Neural progenitor cell (in vitro differentiated cells): ENCODE results near the gene DCX. TPM values are rescaled to one million over a fixed set of nuclear protein-coding genes. Genes with fewer than 3 reads are reported as not detected.

Source experiments
- DNase-seq: peaks from one replicate; pipeline ENCODE4 v3.0.0-alpha.2; 2016; ENCODE audit warnings: low spot score
- H2AFZ ChIP-seq: fragments of 200-600 bp; sonication (generic); replicated peaks from 2 replicates; pipeline ENCODE4 v1.6.1; 2016; ENCODE audit warnings: antibody characterized with exemption
- H3F3A ChIP-seq: fragments of 200-600 bp; sonication (generic); 2 replicates; pipeline ENCODE4 v1.6.1; 2016; ENCODE audit warnings: antibody characterized with exemption, low read depth
- H3K27ac ChIP-seq: fragments of 200-600 bp; sonication (generic); 2 replicates; pipeline ENCODE4 v1.5.1; 2016; ENCODE audit warnings: mild to moderate bottlenecking
- H3K27me3 ChIP-seq: fragments of 200-600 bp; sonication (generic); 2 replicates; pipeline ENCODE4 v1.6.1; 2016; ENCODE audit warnings: mild to moderate bottlenecking, moderate library complexity
- H3K36me3 ChIP-seq: fragments of 200-600 bp; sonication (generic); 2 replicates; pipeline ENCODE4 v1.5.1; 2016
- H3K4me1 ChIP-seq: fragments of 200-600 bp; sonication (generic); 2 replicates; pipeline ENCODE4 v1.6.1; 2016; ENCODE audit warnings: mixed run types
- H3K4me2 ChIP-seq: fragments of 200-600 bp; sonication (generic); 2 replicates; pipeline ENCODE4 v1.6.1; 2016
- H3K4me3 ChIP-seq: fragments of 200-600 bp; sonication (generic); 2 replicates; pipeline ENCODE4 v1.5.1; 2016
- H3K79me2 ChIP-seq: fragments of 200-600 bp; sonication (generic); 2 replicates; pipeline ENCODE4 v1.6.1; 2016; ENCODE audit warnings: low read depth
- H3K9ac ChIP-seq: fragments of 200-600 bp; sonication (generic); 2 replicates; pipeline ENCODE4 v1.6.1; 2016
- H3K9me3 ChIP-seq: fragments of 200-600 bp; sonication (generic); 2 replicates; pipeline ENCODE4 v1.5.1; 2016; ENCODE audit warnings: low read depth
- H4K20me1 ChIP-seq: fragments of 200-600 bp; sonication (generic); 2 replicates; pipeline ENCODE4 v1.6.1; 2016; ENCODE audit warnings: low read depth
- H3K27ac Mint-ChIP-seq: 3 replicates; pipeline ENCODE4 v1.8.0; 2021; ENCODE audit warnings: mixed read lengths
- H3K27me3 Mint-ChIP-seq: 2 replicates; pipeline ENCODE4 v1.8.0; 2022; ENCODE audit warnings: low read depth, mild to moderate bottlenecking, inconsistent platforms, moderate library complexity, mixed read lengths; ENCODE audit not compliant: insufficient read depth
- H3K36me3 Mint-ChIP-seq: 3 replicates; pipeline ENCODE4 v1.8.0; 2021; ENCODE audit warnings: mixed read lengths
- H3K4me1 Mint-ChIP-seq: 3 replicates; pipeline ENCODE4 v1.8.0; 2021; ENCODE audit warnings: mixed read lengths
- H3K4me3 Mint-ChIP-seq: 3 replicates; pipeline ENCODE4 v1.8.0; 2021; ENCODE audit warnings: mild to moderate bottlenecking, moderate library complexity, mixed read lengths
- H3K9me3 Mint-ChIP-seq: 3 replicates; pipeline ENCODE4 v1.8.0; 2020; ENCODE audit warnings: mixed read lengths
- EZH2 ChIP-seq: fragments of 200-600 bp; sonication (generic); IDR thresholded peaks from 2 replicates; pipeline ENCODE4 v1.6.1; 2017; ENCODE audit warnings: antibody characterized with exemption, mild to moderate bottlenecking, moderate library complexity
- EZH2phosphoT487 ChIP-seq: fragments of 200-600 bp; sonication (generic); IDR thresholded peaks from 2 replicates; pipeline ENCODE4 v1.6.1; 2017; ENCODE audit warnings: antibody characterized with exemption
- total RNA-seq: library from RNA; depleted of rRNA; stranded (reverse); fragments of >200 nt; gene quantifications from 2 replicates; pipeline ENCODE4 v1.2.3, GENCODE V29; 2015; ENCODE audit warnings: low replicate concordance
- TF ChIP-seq, protein P1 (sequence below): fragments of 200-600 bp; sonication (generic); IDR thresholded peaks from 2 replicates; pipeline ENCODE4 v1.5.1; 2017; ENCODE audit warnings: antibody characterized with exemption, mild to moderate bottlenecking

DCX gene
- total RNA-seq, 1 donor from 2014 or later: 4.8 TPM

DNA sequence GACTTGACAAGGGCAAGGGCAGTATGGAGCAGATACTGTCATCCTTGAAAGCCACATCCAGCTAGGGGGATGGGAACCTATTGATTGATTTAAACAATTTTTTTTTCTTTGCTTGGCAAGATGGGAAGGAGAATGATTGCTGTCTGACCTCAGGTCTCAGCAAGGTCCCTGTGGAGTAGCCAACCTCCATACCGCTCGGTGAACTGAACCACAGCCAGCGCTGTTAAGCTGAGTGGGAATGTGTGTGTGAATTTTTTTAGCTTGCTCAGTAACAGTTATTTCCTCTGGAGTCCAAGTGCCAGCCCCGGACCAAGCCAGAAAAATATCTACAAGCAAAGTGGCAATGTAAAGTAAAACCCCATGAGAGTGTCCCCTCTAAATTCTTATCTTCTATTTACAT is 25.9 kb downstream of the DCX start:
- Histone ChIP-seq H3F3A (peaks cover 26% of the 10 kb centered on the region), H3K4me2 (no peak overlapping the region), H3K9ac (no peak overlapping the region), H3K36me3 (no peaks in the 10 kb centered on the region), H2AFZ (no peak overlapping the region), H3K27me3 (no peaks in the 10 kb centered on the region), H3K4me1 (peaks cover 19% of the 10 kb centered on the region), H3K27ac (no peak overlapping the region), H3K79me2 (no peaks in the 10 kb centered on the region), H3K4me3 (no peak overlapping the region), H3K9me3 (no peaks in the 10 kb centered on the region), H4K20me1 (no peaks in the 10 kb centered on the region)
- H3K36me3 Mint-ChIP-seq: no peaks in the 10 kb centered on the region
- no peak overlapping the region for H3K27ac Mint-ChIP-seq
- H3K27me3 Mint-ChIP-seq: peaks cover 3% of the 10 kb centered on the region
- no peak overlapping the region for H3K4me3 Mint-ChIP-seq
- no peak for DNase-seq
- TF ChIP-seq EZH2phosphoT487: no peak
- no peak for TF ChIP-seq EZH2
- TF ChIP-seq, protein P1, sequence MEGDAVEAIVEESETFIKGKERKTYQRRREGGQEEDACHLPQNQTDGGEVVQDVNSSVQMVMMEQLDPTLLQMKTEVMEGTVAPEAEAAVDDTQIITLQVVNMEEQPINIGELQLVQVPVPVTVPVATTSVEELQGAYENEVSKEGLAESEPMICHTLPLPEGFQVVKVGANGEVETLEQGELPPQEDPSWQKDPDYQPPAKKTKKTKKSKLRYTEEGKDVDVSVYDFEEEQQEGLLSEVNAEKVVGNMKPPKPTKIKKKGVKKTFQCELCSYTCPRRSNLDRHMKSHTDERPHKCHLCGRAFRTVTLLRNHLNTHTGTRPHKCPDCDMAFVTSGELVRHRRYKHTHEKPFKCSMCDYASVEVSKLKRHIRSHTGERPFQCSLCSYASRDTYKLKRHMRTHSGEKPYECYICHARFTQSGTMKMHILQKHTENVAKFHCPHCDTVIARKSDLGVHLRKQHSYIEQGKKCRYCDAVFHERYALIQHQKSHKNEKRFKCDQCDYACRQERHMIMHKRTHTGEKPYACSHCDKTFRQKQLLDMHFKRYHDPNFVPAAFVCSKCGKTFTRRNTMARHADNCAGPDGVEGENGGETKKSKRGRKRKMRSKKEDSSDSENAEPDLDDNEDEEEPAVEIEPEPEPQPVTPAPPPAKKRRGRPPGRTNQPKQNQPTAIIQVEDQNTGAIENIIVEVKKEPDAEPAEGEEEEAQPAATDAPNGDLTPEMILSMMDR: no peak
- H3K9me3 Mint-ChIP-seq: peaks cover 2% of the 10 kb centered on the region
- H3K4me1 Mint-ChIP-seq: peaks cover 26% of the 10 kb centered on the region

- Histone ChIP-seq H3K9ac (no peak overlapping the region), H3K4me3 (no peak overlapping the region), H3K9me3 (no peaks in the 10 kb centered on the region), H2AFZ (no peak overlapping the region), H3K36me3 (no peaks in the 10 kb centered on the region), H3K27ac (no peak overlapping the region), H3K27me3 (no peaks in the 10 kb centered on the region), H3K79me2 (no peaks in the 10 kb centered on the region), H3K4me1 (peaks cover 12% of the 10 kb centered on the region), H4K20me1 (no peaks in the 10 kb centered on the region), H3K4me2 (no peak overlapping the region), H3F3A (peaks cover 19% of the 10 kb centered on the region)
- no peak overlapping the region for H3K4me3 Mint-ChIP-seq
- TF ChIP-seq EZH2phosphoT487: no peak
- TF ChIP-seq, protein P1: no peak
- TF ChIP-seq EZH2: no peak
- peaks cover 19% of the 10 kb centered on the region for H3K4me1 Mint-ChIP-seq
- H3K9me3 Mint-ChIP-seq: peaks cover 2% of the 10 kb centered on the region
- peaks cover 2% of the 10 kb centered on the region for H3K27me3 Mint-ChIP-seq
- no peak for DNase-seq
- no peaks in the 10 kb centered on the region for H3K36me3 Mint-ChIP-seq
- H3K27ac Mint-ChIP-seq: no peak overlapping the region
These were observed 29.7 kb downstream of the DCX start for GRCh38 chrX:111382277-111382676.

DNA sequence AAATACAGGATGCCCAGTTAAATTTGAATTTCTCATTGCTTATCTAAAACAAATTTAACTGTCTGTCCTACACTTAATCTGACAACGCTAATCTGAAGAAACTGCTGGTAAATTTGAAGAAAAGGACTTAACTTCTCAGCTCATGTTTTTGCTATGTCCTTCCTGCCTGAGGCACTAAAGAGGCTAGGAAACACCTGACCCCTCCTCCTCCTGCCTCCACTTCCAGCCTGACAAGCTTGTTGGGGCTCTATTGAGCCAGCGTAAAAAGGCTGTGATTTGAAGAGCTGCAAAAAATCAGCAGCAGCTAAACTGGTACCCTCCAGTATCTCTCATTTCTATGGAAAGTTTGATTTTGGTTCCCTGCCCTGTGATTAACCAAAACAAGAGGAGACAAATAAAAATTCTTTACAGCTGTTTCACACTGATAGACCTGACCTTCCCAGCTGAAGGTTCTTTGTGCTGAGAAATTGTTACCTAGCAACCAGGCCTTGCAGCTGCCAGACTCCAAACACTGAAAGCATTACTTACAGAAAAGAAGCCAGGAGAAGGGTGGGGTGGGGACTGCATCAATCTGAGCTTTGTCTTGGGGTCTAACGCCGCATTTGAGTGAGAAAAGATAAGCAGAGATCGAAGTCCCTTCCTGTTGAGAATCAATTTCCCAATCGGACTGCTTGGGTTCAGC is 35.0 kb downstream of the DCX start:
- Mint-ChIP-seq H3K4me3 (peak overlapping the region; percentile 27), H3K27ac (peak overlapping the region; percentile 86), H3K36me3 (no peaks in the 10 kb centered on the region), H3K9me3 (no peaks in the 10 kb centered on the region), H3K27me3 (peaks cover 2% of the 10 kb centered on the region), H3K4me1 (peaks cover 40% of the 10 kb centered on the region)
- Histone ChIP-seq H3K79me2 (no peaks in the 10 kb centered on the region), H3K4me3 (peak overlapping the region; percentile 38), H3K27ac (peak overlapping the region; percentile 7), H3K27me3 (no peaks in the 10 kb centered on the region), H3K36me3 (no peaks in the 10 kb centered on the region), H4K20me1 (no peaks in the 10 kb centered on the region), H3K9ac (no peak overlapping the region), H3F3A (peaks cover 21% of the 10 kb centered on the region), H3K9me3 (no peaks in the 10 kb centered on the region), H3K4me1 (peaks cover 26% of the 10 kb centered on the region), H3K4me2 (peak overlapping the region; percentile 83), H2AFZ (no peak overlapping the region)
- peak; percentile 76 for DNase-seq
- TF ChIP-seq EZH2 (no peak), EZH2phosphoT487 (no peak)
- TF ChIP-seq, protein P1: no peak
